Liver (tissue), 9 donors: ENCODE measurements around the gene TMEM255B. TPM values are rescaled to one million over a fixed set of nuclear protein-coding genes. Genes with fewer than 3 reads are reported as not detected.
A peak's percentile ranks its signal among the peaks of the same experiment; 100 is the strongest.

Experiments used
- DNase-seq: peaks from one replicate; pipeline ENCODE4 v3.0.0-alpha.2; 2017; ENCODE audit warnings: low spot score
- H3K27ac ChIP-seq, 2 donors: one replicate each; pipeline ENCODE4 v1.7.0; 2013; ENCODE audit warnings: inconsistent platforms in 2 of 2, low read length in 2 of 2, control low read depth in 1 of 2, low read depth in 1 of 2, mild to moderate bottlenecking in 1 of 2
- H3K27me3 ChIP-seq, 4 donors: one replicate each; pipeline versions ENCODE4 v1.6.1 to v1.7.0; 2013; ENCODE audit warnings: low read length in 3 of 4, inconsistent platforms in 1 of 4, mild to moderate bottlenecking in 1 of 4, moderate library complexity in 1 of 4; ENCODE audit not compliant: control insufficient read depth in 4 of 4, insufficient read depth in 4 of 4
- H3K36me3 ChIP-seq, 4 donors: one replicate each; pipeline versions ENCODE4 v1.6.1 to v1.7.0; 2013; ENCODE audit warnings: low read length in 3 of 4, mild to moderate bottlenecking in 3 of 4, low read depth in 1 of 4, moderate library complexity in 1 of 4; ENCODE audit not compliant: control insufficient read depth in 4 of 4, insufficient read depth in 3 of 4
- H3K4me1 ChIP-seq, 4 donors: one replicate each; pipeline versions ENCODE4 v1.6.1 to v1.7.0; 2013; ENCODE audit warnings: low read length in 3 of 4, mild to moderate bottlenecking in 3 of 4, moderate library complexity in 1 of 4; ENCODE audit not compliant: control insufficient read depth in 4 of 4, insufficient read depth in 4 of 4
- H3K4me3 ChIP-seq, 3 donors: one replicate each; pipeline versions ENCODE4 v1.6.1 to v1.7.0; 2013; ENCODE audit warnings: low read length in 3 of 3, control low read depth in 1 of 3, low read depth in 1 of 3, mild to moderate bottlenecking in 1 of 3
- H3K9ac ChIP-seq, 2 donors: one replicate each; pipeline ENCODE4 v1.7.0; 2013; ENCODE audit warnings: low read length in 2 of 2, mild to moderate bottlenecking in 2 of 2, moderate library complexity in 2 of 2, control low read depth in 1 of 2, low read depth in 1 of 2
- H3K9me3 ChIP-seq, 4 donors: one replicate each; pipeline versions ENCODE4 v1.6.1 to v1.7.0; 2013; ENCODE audit warnings: low read length in 3 of 4; ENCODE audit not compliant: control insufficient read depth in 4 of 4
- ATF3 ChIP-seq: IDR thresholded peaks from 2 replicates; pipeline ENCODE4 v1.6.1; 2016; ENCODE audit warnings: antibody characterized with exemption
- CTCF ChIP-seq: fragments of 150-350 bp; IDR thresholded peaks from 2 replicates; pipeline ENCODE4 v1.5.1; 2017; ENCODE audit warnings: improper control_type of control experiment, low read depth, low read length; ENCODE audit not compliant: missing input control
- EGR1 ChIP-seq, 2 donors: IDR thresholded peaks; 2 replicates each; pipeline ENCODE4 v1.6.1; 2016 to 2018; ENCODE audit warnings: antibody characterized with exemption in 2 of 2, low read depth in 2 of 2
- FOXA1 ChIP-seq: IDR thresholded peaks from 2 replicates; pipeline ENCODE4 v1.6.1; 2016; ENCODE audit warnings: antibody characterized with exemption
- FOXA2 ChIP-seq: IDR thresholded peaks from 2 replicates; pipeline ENCODE4 v1.6.1; 2016; ENCODE audit warnings: antibody characterized with exemption
- GABPA ChIP-seq, 2 donors: IDR thresholded peaks in 1 of 2; conservative IDR thresholded peaks in 1 of 2; 2 replicates each; pipeline ENCODE4 v1.6.1; 2016; ENCODE audit warnings: antibody characterized with exemption in 2 of 2, mild to moderate bottlenecking in 1 of 2, moderate library complexity in 1 of 2
- HNF4A ChIP-seq, 2 donors: conservative IDR thresholded peaks; 2 replicates each; pipeline ENCODE4 v1.6.1; 2016; ENCODE audit warnings: antibody characterized with exemption in 2 of 2, mild to moderate bottlenecking in 2 of 2
- HNF4G ChIP-seq: IDR thresholded peaks from 2 replicates; pipeline ENCODE4 v1.6.1; 2016; ENCODE audit warnings: antibody characterized with exemption
- JUND ChIP-seq, 2 donors: IDR thresholded peaks; 2 replicates each; pipeline ENCODE4 v1.6.1; 2016; ENCODE audit warnings: antibody characterized with exemption in 2 of 2
- NR2F2 ChIP-seq: IDR thresholded peaks from 2 replicates; pipeline ENCODE4 v1.6.1; 2016; ENCODE audit warnings: antibody characterized with exemption
- RAD21 ChIP-seq, 2 donors: IDR thresholded peaks; 2 replicates each; pipeline ENCODE4 v1.6.1; 2016; ENCODE audit warnings: antibody characterized with exemption in 2 of 2, mild to moderate bottlenecking in 2 of 2
- RXRA ChIP-seq, 2 donors: IDR thresholded peaks; 2 replicates each; pipeline ENCODE4 v1.6.1; 2017 to 2018; ENCODE audit warnings: antibody characterized with exemption in 2 of 2, mild to moderate bottlenecking in 1 of 2
- SP1 ChIP-seq: IDR thresholded peaks from 2 replicates; pipeline ENCODE4 v1.6.1; 2018; ENCODE audit warnings: antibody characterized with exemption, mild to moderate bottlenecking
- TAF1 ChIP-seq: conservative IDR thresholded peaks from 2 replicates; pipeline ENCODE4 v1.6.1; 2016; ENCODE audit warnings: antibody characterized with exemption, mild to moderate bottlenecking
- YY1 ChIP-seq: IDR thresholded peaks from 2 replicates; pipeline ENCODE4 v1.6.1; 2016; ENCODE audit warnings: antibody characterized with exemption, mild to moderate bottlenecking
- WGBS: extraction: QIAGEN DNeasy Blood & Tissue Kit; methylation state at CpG from one replicate; pipeline ENCODE4 v1.1.7; 2013; 5-methylcytosine and 5-hydroxymethylcytosine counted together
- polyA plus RNA-seq, 2 donors: library from polyadenylated mRNA; stranded (reverse) in 1 of 2; unstranded in 1 of 2; fragments of 200-250 nt in 1 of 2; fragments of >200 nt in 1 of 2; fragmentation: Nextera tagmentation in 1 of 2; extraction: Ambion mirVana in 1 of 2; gene quantifications; one replicate each; pipeline versions ENCODE4 v1.2.1 to v1.2.3, GENCODE V29; 2013 to 2015
- total RNA-seq, 2 donors: library from RNA; depleted of rRNA; stranded (reverse); fragments of >200 nt; gene quantifications; one replicate each; pipeline ENCODE4 v1.2.3, GENCODE V29; 2014
- TF ChIP-seq, protein P1 (sequence below): IDR thresholded peaks from 2 replicates; pipeline ENCODE4 v1.6.1; 2016; ENCODE audit warnings: antibody characterized with exemption
- TF ChIP-seq, protein P2 (sequence below): IDR thresholded peaks from 2 replicates; pipeline ENCODE4 v1.6.1; 2016; ENCODE audit warnings: antibody characterized with exemption, mild to moderate bottlenecking
- TF ChIP-seq, protein P3 (sequence below): IDR thresholded peaks from 2 replicates; pipeline ENCODE4 v1.6.1; 2016; ENCODE audit warnings: antibody characterized with exemption
- donor health status: healthy.
- donor health status: healthy.
- donor health status: healthy.
- donor health status: healthy.
- donor health status: healthy.

The TMEM255B gene
- total and polyA plus RNA-seq, 4 donors, result 0.37 to 8.6 (median 3.5) TPM

DNA sequence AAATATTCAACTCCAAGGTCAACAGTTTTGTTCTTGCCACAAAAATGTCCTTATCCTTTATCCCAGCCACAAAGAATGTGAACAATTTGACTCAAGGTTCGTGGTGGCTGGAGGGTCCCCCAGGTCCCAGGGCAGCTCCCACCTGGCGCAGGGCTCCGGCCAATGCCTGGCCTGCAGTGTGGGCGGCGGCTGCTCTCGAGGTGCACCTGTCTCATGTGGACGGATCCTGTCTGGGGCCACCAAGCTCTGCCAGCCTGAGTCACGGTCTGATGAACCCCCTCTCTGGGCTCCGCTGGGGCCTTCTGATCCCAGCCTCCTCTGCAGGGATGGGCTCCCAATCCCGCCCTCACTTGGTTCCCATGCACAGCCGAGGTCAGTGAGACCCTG, 55.4 kb downstream of the TMEM255B start:
- Histone ChIP-seq H3K27ac (no peak overlapping the region), H3K27me3 (no peaks in the 10 kb centered on the region), H3K9ac (no peak overlapping the region), H3K9me3 (peaks cover 0 to 1% (median 0%) of the 10 kb centered on the region in 4 donors), H3K4me3 (no peak overlapping the region), H3K36me3 (no peaks in the 10 kb centered on the region), H3K4me1 (peaks cover 0 to 4% (median 2%) of the 10 kb centered on the region in 4 donors)
- DNase-seq, result no peak
- TF ChIP-seq FOXA1, result no peak
- WGBS, result 78% methylated on average over 11 of the region's 11 CpGs

DNA sequence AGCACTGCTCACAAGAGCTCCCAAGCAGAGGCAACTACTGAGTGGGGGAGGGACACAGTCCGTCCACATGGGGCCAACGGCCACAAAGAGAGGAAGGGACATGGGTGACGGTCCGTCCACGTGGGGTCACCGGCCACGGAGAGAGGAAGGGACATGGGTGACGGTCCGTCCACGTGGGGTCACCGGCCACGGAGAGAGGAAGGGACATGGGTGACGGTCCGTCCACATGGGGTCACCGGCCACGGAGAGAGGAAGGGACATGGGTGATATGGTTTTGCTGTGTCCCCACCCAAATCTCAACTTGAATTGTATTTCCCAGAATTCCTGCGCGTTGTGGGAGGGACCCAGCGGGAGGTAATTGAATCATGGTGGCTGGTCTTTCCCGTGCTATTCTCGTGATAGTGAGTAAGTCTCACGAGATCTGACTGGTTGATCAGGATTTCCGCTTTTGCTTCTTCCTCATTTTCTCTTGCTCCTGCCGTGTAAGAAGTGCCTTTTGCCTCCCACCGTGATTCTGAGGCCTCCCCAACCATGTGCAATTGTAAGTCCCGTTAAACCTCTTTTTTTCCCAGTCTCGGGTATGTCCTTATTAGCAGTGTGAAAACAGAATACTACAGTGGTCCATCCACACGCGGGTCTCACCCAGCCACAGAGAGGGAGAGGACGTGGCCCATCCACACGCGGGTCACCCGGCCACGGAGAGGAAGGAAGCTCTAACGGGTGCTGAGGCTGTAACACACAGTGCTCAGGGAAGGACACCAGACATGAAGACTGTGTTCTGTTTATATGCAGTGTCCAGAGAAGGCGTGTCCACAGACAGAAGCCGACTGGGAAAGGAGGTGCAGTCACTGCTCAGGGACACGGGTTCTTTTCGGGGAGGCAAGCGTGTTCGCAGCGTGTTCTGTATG, 56.4 kb downstream of the TMEM255B start:
- TF ChIP-seq NR2F2 (peak; percentile 33), CTCF (no peak), GABPA (IDR thresholded peaks at IDR 0.05 in 1 of 2, conservative IDR thresholded peaks at IDR 0.05 in 1 of 2) (no peak), ATF3 (no peak), HNF4A (conservative IDR thresholded peaks at IDR 0.05) (no peak)
- TF ChIP-seq, protein P1, sequence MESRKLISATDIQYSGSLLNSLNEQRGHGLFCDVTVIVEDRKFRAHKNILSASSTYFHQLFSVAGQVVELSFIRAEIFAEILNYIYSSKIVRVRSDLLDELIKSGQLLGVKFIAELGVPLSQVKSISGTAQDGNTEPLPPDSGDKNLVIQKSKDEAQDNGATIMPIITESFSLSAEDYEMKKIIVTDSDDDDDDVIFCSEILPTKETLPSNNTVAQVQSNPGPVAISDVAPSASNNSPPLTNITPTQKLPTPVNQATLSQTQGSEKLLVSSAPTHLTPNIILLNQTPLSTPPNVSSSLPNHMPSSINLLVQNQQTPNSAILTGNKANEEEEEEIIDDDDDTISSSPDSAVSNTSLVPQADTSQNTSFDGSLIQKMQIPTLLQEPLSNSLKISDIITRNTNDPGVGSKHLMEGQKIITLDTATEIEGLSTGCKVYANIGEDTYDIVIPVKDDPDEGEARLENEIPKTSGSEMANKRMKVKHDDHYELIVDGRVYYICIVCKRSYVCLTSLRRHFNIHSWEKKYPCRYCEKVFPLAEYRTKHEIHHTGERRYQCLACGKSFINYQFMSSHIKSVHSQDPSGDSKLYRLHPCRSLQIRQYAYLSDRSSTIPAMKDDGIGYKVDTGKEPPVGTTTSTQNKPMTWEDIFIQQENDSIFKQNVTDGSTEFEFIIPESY, result peak; percentile 98
- Histone ChIP-seq H3K27me3 (no peaks in the 10 kb centered on the region), H3K27ac (peak overlapping the region in 1 of 2 donors; percentile 18), H3K4me1 (peaks cover 0 to 4% (median 2%) of the 10 kb centered on the region in 4 donors), H3K4me3 (no peak overlapping the region), H3K36me3 (peaks cover 0 to 2% (median 0%) of the 10 kb centered on the region in 4 donors), H3K9me3 (no peaks in the 10 kb centered on the region), H3K9ac (no peak overlapping the region)
- WGBS, result 67% methylated on average over 42 of the region's 42 CpGs
- no peak for DNase-seq

DNA sequence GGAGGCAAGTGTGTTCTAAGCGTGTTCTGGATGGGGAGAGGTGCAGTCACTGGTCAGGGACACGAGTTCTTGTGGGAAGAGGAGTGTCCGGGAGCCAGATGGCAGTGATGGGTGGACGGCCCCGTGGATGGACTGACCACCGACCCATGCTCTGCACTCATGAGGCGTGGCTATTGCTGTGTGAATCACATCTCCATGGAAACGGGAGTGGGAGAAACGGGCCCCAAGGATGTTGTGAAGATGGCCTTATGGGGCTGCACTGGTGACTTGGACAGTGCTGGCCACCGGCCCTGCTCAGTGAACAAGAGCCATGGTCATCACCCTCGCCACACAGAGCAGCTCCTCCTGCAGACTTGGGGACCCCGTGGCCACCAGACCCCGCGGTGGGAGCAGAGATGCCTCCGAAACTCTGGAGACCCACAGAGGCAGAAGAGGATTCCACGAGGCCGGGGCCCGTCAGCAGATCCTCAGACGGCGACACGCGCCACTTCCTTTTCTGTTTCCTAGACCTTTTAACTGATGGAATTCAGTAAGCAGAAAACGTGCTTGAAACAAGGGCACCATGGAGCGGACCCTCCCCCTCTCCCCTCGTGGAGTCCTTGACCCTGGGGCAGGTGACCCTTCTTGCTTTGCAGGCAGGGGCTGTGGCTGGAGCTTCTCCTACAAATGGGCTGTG, 57.4 kb downstream of the TMEM255B start:
- Histone ChIP-seq H3K9me3 (no peaks in the 10 kb centered on the region), H3K36me3 (peaks cover 0 to 2% (median 0%) of the 10 kb centered on the region in 4 donors), H3K9ac (no peak overlapping the region), H3K4me1 (peaks cover 0 to 4% (median 2%) of the 10 kb centered on the region in 4 donors), H3K4me3 (no peak overlapping the region), H3K27ac (no peak overlapping the region), H3K27me3 (no peaks in the 10 kb centered on the region)
- 66% methylated on average over 25 of the region's 25 CpGs for WGBS
- no peak for DNase-seq
- no peak for TF ChIP-seq HNF4G
- no peak for TF ChIP-seq RAD21 (IDR thresholded peaks at IDR 0.05)
- TF ChIP-seq EGR1 (IDR thresholded peaks at IDR 0.05; ENCODE audit: low read depth in 2 of 2), result no peak
- no peak for TF ChIP-seq SP1
- no peak for TF ChIP-seq RXRA (IDR thresholded peaks at IDR 0.05)
- TF ChIP-seq, protein P2, sequence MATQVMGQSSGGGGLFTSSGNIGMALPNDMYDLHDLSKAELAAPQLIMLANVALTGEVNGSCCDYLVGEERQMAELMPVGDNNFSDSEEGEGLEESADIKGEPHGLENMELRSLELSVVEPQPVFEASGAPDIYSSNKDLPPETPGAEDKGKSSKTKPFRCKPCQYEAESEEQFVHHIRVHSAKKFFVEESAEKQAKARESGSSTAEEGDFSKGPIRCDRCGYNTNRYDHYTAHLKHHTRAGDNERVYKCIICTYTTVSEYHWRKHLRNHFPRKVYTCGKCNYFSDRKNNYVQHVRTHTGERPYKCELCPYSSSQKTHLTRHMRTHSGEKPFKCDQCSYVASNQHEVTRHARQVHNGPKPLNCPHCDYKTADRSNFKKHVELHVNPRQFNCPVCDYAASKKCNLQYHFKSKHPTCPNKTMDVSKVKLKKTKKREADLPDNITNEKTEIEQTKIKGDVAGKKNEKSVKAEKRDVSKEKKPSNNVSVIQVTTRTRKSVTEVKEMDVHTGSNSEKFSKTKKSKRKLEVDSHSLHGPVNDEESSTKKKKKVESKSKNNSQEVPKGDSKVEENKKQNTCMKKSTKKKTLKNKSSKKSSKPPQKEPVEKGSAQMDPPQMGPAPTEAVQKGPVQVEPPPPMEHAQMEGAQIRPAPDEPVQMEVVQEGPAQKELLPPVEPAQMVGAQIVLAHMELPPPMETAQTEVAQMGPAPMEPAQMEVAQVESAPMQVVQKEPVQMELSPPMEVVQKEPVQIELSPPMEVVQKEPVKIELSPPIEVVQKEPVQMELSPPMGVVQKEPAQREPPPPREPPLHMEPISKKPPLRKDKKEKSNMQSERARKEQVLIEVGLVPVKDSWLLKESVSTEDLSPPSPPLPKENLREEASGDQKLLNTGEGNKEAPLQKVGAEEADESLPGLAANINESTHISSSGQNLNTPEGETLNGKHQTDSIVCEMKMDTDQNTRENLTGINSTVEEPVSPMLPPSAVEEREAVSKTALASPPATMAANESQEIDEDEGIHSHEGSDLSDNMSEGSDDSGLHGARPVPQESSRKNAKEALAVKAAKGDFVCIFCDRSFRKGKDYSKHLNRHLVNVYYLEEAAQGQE, result no peak
- no peak for TF ChIP-seq TAF1
- TF ChIP-seq, protein P3, sequence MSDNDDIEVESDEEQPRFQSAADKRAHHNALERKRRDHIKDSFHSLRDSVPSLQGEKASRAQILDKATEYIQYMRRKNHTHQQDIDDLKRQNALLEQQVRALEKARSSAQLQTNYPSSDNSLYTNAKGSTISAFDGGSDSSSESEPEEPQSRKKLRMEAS, result no peak
- TF ChIP-seq JUND (IDR thresholded peaks at IDR 0.05), result no peak
- no peak for TF ChIP-seq HNF4A (conservative IDR thresholded peaks at IDR 0.05)
- TF ChIP-seq YY1, result no peak
- no peak for TF ChIP-seq FOXA2
- TF ChIP-seq NR2F2, result no peak
- TF ChIP-seq ATF3, result no peak
